Measurements from ENCODE around the gene NEU2.

GRCh38 chr2:233048569-233049193 is 16.2 kb downstream of the NEU2 start:
- TF ChIP-seq NRF1 (conservative IDR thresholded peaks at IDR 0.05 in 1 of 2, IDR thresholded peaks at IDR 0.05 in 1 of 2) (no peak), TRIM24 (IDR thresholded peaks at IDR 0.05) (no peak), ETV6 (IDR thresholded peaks at IDR 0.05; ENCODE audit: borderline replicate concordance in 1 of 2, low read depth in 2 of 2, low read length in 1 of 2) (no peak), ETV6 (CRISPR knock-in tag; IDR thresholded peaks at IDR 0.05; ENCODE audit: borderline replicate concordance) (no peak), NR2C2 (CRISPR knock-in tag; IDR thresholded peaks at IDR 0.05) (no peak), NR2C2 (tag; IDR thresholded peaks at IDR 0.05) (no peak), RFX5 (IDR thresholded peaks at IDR 0.05; ENCODE audit: low read depth, low read length) (no peak), CTCF (IDR thresholded peaks at IDR 0.05 in 2 of 3, conservative IDR thresholded peaks at IDR 0.05 in 1 of 3; ENCODE audit: insufficient read depth in 2 of 3, low read depth in 1 of 3, low read length in 3 of 3) (no peak), ZNF121 (CRISPR knock-in tag; conservative IDR thresholded peaks at IDR 0.05) (no peak), ZNF551 (CRISPR knock-in tag; IDR thresholded peaks at IDR 0.05) (no peak)
